H4 (cell line): ENCODE measurements around the gene KCTD11. TPM values are rescaled to one million over a fixed set of nuclear protein-coding genes. Genes with fewer than 3 reads are reported as not detected.

Experiments used
- DNase-seq: peaks from one replicate; pipeline ENCODE4 v3.0.0-alpha.2; 2015; ENCODE audit warnings: low spot score
- total RNA-seq: library from RNA; depleted of rRNA; stranded (reverse); fragments of >200 nt; shearing (Covaris generic); gene quantifications from 2 replicates; pipeline ENCODE4 v1.2.3, GENCODE V29; 2014

Gene KCTD11
- total RNA-seq, 1 experiment from 2014 or later: 2.4 TPM

DNA sequence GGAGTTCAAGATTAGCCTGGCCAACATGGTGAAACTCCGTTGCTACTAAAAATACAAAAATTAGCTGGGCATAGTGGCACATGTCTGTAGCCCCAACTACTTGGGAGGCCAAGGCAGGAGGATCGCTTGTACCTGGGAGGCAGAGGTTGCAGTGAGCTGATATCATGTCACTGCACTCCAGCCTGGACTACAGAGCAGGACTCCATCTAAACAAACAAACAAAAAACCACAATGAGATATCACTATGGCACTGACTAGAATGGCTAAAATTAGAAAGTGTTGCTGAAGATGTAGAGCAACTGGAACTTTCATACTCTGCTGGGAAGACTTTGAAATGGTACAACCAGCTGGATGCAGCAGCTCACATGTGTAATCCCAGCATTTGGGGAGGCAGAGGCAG is 22.4 kb downstream of the KCTD11 start:
- DNase-seq: no peak

DNA sequence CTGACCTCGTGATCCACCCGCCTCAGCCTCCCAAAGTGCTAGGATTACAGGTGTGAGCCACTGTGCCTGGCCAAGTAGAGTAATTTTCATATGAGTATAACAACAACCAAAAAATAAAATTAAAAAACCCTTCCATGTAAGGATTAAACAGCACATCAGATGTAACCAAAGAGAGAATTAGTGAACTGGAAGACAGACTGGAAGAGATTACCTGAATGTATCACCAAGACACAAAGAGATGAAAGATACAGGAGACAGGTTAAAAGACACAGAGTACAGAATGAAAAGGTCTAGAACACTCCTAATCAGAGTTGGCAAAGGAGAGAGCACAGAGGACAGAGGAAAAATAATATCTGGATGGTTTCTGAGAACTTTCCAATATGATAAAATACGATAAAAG is 27.2 kb downstream of the KCTD11 start:
- no peak for DNase-seq

DNA sequence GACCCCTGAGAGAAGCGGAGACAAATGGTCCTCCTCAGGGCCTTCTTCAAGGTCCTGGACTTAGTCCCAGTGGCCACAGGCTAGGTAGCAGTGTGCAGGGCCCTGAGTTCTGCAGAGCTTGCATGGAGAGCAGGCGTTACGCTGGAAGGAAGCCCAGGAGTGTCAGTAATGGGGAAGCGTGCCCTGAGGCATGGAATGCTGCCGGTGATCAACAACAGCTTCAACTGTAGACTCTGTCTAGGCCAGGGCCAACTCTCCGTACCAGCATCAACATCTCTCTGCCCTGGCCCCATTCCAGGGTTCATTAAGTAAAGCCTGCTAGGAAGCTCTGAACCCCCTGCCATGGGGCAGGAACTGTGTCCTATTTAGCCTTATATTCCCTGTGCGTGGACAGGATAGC is 28.4 kb downstream of the KCTD11 start:
- DNase-seq: no peak

GRCh38 chr17:7380855-7381683 is 29.1 kb downstream of the KCTD11 start, which contains the start of gene TNK1:
TNK1 (plus strand) TSS chr17:7381089; CDS start chr17:7382927, 1,838 bp downstream.
- no peak for DNase-seq

GRCh38 chr17:7382901-7383300 is 30.9 kb downstream of the KCTD11 start:
- no peak for DNase-seq

- DNase-seq: no peak
These were observed 31.4 kb downstream of the KCTD11 start for GRCh38 chr17:7383371-7383741.

DNA sequence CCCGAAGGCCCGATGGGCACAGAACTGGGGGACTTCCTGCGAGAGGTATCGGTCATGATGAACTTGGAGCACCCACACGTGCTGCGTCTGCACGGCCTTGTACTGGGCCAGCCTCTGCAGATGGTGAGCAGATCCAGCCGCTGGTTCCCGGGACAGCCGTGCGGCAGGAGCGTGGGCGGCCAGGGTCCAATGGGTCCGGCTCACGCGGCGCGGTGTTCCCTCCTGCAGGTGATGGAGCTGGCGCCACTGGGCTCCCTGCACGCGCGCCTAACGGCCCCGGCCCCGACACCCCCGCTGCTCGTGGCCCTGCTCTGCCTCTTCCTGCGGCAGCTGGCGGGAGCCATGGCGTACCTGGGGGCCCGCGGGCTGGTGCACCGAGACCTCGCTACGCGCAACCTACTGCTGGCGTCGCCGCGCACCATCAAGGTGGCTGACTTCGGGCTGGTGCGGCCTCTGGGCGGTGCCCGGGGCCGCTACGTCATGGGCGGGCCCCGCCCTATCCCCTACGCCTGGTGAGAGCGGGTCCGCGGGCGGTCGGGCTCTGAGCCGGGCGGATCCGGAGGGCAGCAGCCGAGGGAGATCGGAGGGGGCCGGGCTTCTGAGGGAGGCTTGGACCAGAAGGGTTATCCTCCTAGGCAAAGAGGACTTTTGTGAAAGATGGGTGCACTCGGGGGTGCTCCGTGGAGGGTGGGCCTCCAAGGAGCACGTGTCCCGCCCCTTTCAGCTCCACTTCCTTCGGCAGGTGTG is 32.0 kb downstream of the KCTD11 start:
- no peak for DNase-seq

GRCh38 chr17:7384489-7385081 is 32.6 kb downstream of the KCTD11 start:
- DNase-seq: no peak

GRCh38 chr17:7388856-7389255 is 36.9 kb downstream of the KCTD11 start:
- no peak for DNase-seq

- DNase-seq: no peak
These were observed 38.3 kb downstream of the KCTD11 start for GRCh38 chr17:7389924-7390910.

DNA sequence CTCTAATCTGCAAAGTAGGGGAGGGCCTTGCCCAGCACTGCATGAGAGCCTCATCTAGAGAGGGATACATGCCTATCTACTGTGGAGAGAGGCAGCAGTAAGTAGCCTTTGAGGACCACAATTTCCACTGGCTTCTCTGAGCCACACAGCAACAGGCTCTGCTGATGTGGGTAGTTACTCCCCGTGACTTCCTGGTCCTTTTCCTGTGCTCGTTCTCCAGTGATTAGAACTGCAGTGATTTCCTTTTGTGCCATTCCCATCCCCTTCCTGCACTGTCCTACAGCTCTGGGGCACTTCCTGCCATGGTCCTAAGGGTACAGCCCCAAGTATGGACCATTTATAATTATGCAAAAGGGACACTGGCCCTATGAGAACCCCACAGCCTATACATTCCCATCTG is 39.3 kb downstream of the KCTD11 start:
- DNase-seq: no peak

GRCh38 chr17:7392696-7393612 is 41.0 kb downstream of the KCTD11 start:
- no peak for DNase-seq

DNA sequence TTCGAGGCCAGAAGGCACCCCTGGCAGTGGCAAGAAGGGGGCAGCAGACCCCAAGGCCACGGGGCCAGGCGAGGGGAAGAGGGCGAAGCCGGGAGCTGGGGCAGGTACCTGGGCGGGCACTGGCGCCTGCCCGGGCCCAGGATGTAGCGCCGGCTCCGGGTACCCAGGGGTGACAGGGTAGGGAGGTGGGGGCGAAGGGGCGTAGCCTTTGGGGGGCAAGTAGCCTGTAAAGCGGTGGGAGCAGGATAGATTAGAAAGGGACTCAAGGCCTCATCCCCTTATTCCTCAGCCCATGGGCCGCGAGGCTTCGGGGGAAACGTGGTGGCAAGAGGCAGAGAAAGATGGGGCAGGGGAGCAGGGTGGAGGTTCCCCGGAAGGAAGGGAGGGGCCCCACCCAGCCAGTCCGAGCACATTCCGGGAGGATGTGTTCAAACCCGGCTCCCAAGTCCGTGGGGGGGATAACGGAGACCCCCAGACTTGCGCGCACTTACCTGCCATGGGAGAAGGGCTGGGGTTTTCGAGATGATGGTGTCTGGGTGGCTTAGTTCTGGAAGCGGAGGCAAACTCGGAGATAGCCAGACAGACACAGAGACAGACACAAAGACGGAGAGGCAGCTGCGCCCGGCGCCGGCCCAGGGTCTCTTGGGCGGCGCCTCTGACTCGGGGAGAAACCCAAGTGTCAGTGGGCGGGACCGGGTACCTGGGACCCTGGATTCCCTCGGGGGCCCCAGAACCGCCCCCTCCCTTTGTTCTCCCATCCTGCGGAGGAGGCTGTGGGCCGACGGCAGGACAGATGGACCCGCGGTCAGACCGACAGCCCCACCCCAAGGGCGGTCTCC is 41.9 kb downstream of the KCTD11 start:
- no peak for DNase-seq

DNA sequence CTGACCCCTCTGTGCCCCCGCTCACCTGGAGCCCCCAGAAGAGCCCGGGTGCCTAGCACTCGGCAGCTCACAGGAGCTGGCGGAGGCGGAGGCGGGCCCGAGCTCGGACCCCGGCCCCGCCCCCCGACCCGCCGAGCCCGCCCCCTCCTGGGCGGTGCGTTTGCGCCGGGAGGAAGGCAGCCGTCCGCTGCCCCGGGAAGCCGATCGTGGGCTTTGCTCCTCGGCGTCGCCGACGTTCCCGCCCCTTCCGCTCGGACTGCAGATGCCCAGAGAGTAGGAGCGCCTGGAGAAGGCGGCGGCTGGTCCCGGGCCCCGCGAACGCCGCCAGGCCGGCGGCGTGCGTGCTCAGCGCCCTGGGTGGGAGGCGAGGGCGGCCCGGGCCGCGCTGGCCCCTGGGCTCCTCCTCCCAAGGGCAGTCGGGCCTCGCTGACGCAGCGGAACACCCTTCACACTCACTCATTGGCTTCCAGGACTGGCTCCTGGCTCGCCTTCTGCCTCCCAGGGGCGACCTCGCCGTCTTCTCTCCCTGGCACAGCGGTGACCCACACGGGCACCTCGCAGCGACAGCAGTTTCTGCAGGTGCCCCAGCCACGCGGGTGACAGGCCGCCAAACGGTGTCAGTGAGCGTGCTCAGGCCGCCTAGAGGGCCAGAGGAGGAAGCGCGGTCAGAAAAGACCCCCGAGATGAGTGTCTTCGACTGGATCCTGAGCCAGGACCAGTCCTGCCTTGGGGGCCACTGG is 42.7 kb downstream of the KCTD11 start, which contains the start of gene PLSCR3:
Gene PLSCR3 (minus strand): TSS at position 74 of the 740 bp plus-strand sequence. CDS start 415 bp downstream, outside the sequence.
- DNase-seq: peak; percentile 59

DNA sequence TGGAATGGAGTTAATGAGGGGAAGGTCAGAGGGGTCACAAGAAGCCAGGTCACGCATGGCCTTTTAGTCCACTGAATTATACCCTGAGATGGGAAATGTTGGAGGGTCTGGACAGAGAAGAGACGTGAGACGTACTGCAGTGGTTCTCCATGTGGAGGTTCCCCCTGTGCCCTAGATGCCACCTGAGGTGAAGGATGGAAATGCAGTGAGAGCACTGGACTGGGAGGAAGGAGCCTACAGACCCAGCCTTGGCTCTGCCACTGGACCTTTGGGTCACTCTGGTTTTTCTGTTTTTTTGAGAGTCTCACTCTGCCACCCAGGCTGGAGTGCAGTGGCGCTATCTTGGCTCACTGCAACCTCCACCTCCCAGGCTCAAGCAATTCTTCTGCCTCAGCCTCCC is 44.2 kb downstream of the KCTD11 start:
- DNase-seq: no peak

- DNase-seq: no peak
These were observed 46.6 kb downstream of the KCTD11 start for GRCh38 chr17:7398612-7399011.

GRCh38 chr17:7403043-7403726 is 51.2 kb downstream of the KCTD11 start:
- DNase-seq: no peak

DNA sequence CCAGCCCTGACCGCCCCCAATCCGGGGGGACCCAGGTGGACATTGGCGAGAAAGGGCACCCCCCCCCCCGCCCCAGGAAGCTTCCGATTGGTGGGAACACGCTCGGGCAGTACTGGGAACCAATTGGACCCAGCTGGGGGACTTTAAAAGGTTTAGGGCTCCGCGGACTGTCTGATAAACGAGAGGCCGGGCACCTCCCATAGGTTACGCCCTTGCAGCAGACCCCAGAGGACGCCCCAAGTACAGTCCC is 51.7 kb downstream of the KCTD11 start:
- DNase-seq: no peak
